ENCODE measurements around the gene RNF149. TPM values are rescaled to one million over a fixed set of nuclear protein-coding genes. Genes with fewer than 3 reads are reported as not detected.
A peak's percentile ranks its signal among the peaks of the same experiment; 100 is the strongest.

The RNF149 gene
- total and polyA plus RNA-seq, 9 of the 15 experiments (the other 6 are each of a cell fraction or from before 2014, with no cell fraction given), result 9.0 to 31.5 (median 22.8) TPM

- TF ChIP-seq TFAM (CRISPR knock-in tag; conservative IDR thresholded peaks at IDR 0.05), result no peak
- 0 out of 2 replicates have a peak, but pooled peaks have one; percentile 49 for TF ChIP-seq ZNF76 (CRISPR knock-in tag; IDR thresholded peaks at IDR 0.05; ENCODE audit: borderline replicate concordance)
- peak; percentile 24; the same call in 1 of the 2 replicates for TF ChIP-seq ZNF175 (CRISPR knock-in tag; IDR thresholded peaks at IDR 0.05; ENCODE audit: low read depth)
- TF ChIP-seq ZNF766 (CRISPR knock-in tag; conservative IDR thresholded peaks at IDR 0.05), result peak; percentile 99
- TF ChIP-seq SREBF1 (IDR thresholded peaks at IDR 0.05; ENCODE audit: borderline replicate concordance, low read depth, low read length), result no peak
- 0 out of 4 replicates have a peak, but pooled peaks of 1 of the 2 experiments have one; percentile 10 for TF ChIP-seq RAD21 (CRISPR knock-in tag; conservative IDR thresholded peaks at IDR 0.05 in 1 of 2, IDR thresholded peaks at IDR 0.05 in 1 of 2)
- TF ChIP-seq GTF2E2 (tag; IDR thresholded peaks at IDR 0.05), result 0 out of 2 replicates have a peak, but pooled peaks have one; percentile 57
- TF ChIP-seq SETDB1 (IDR thresholded peaks at IDR 0.05; ENCODE audit: low read length), result no peak
- TF ChIP-seq ATF6 (CRISPR knock-in tag; IDR thresholded peaks at IDR 0.05), result no peak
- TF ChIP-seq YY1 (IDR thresholded peaks at IDR 0.05; ENCODE audit: borderline replicate concordance in 1 of 3, control insufficient read depth in 1 of 3, extremely low read depth in 1 of 3, insufficient read depth in 3 of 3, insufficient read length in 1 of 3, insufficient replicate concordance in 2 of 3, low read depth in 1 of 3, low read length in 2 of 3), result peak in 1 of 3 experiments; percentile 30
- no peak for TF ChIP-seq ATF2 (CRISPR knock-in tag; IDR thresholded peaks at IDR 0.05)
- TF ChIP-seq ZNF212 (CRISPR knock-in tag; IDR thresholded peaks at IDR 0.05), result 0 out of 2 replicates have a peak, but pooled peaks have one; percentile 15
- TF ChIP-seq ETV5 (CRISPR knock-in tag; IDR thresholded peaks at IDR 0.05; ENCODE audit: low read depth), result peak; percentile 53
- TF ChIP-seq, protein P1, sequence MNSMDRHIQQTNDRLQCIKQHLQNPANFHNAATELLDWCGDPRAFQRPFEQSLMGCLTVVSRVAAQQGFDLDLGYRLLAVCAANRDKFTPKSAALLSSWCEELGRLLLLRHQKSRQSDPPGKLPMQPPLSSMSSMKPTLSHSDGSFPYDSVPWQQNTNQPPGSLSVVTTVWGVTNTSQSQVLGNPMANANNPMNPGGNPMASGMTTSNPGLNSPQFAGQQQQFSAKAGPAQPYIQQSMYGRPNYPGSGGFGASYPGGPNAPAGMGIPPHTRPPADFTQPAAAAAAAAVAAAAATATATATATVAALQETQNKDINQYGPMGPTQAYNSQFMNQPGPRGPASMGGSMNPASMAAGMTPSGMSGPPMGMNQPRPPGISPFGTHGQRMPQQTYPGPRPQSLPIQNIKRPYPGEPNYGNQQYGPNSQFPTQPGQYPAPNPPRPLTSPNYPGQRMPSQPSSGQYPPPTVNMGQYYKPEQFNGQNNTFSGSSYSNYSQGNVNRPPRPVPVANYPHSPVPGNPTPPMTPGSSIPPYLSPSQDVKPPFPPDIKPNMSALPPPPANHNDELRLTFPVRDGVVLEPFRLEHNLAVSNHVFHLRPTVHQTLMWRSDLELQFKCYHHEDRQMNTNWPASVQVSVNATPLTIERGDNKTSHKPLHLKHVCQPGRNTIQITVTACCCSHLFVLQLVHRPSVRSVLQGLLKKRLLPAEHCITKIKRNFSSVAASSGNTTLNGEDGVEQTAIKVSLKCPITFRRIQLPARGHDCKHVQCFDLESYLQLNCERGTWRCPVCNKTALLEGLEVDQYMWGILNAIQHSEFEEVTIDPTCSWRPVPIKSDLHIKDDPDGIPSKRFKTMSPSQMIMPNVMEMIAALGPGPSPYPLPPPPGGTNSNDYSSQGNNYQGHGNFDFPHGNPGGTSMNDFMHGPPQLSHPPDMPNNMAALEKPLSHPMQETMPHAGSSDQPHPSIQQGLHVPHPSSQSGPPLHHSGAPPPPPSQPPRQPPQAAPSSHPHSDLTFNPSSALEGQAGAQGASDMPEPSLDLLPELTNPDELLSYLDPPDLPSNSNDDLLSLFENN (IDR thresholded peaks at IDR 0.05; ENCODE audit: low read depth in 2 of 2, low read length in 2 of 2), result no peak
- TF ChIP-seq ZNF584 (CRISPR knock-in tag; IDR thresholded peaks at IDR 0.05; ENCODE audit: low read depth), result 0 out of 2 replicates have a peak, but pooled peaks have one; percentile 43
- peak; percentile 77 for TF ChIP-seq ZNF740 (CRISPR knock-in tag; IDR thresholded peaks at IDR 0.05)
- no peak for TF ChIP-seq ZNF740 (tag; IDR thresholded peaks at IDR 0.05)
Measured at GRCh38 chr2:101308432-101309210, at the start of gene RNF149 (continued).
